SKM-1 (cell line): Measurements from ENCODE around the gene DEAF1.

ENCODE experiments used
- DNase-seq: peaks from one replicate; lab custom pipeline; 2025; ENCODE audit not compliant: unreplicated experiment; lab: John Stamatoyannopoulos, UW

Gene DEAF1

GRCh38 chr11:614623-615503 lies 80.2 kb downstream of the DEAF1 start:
- no peak for DNase-seq

DNA sequence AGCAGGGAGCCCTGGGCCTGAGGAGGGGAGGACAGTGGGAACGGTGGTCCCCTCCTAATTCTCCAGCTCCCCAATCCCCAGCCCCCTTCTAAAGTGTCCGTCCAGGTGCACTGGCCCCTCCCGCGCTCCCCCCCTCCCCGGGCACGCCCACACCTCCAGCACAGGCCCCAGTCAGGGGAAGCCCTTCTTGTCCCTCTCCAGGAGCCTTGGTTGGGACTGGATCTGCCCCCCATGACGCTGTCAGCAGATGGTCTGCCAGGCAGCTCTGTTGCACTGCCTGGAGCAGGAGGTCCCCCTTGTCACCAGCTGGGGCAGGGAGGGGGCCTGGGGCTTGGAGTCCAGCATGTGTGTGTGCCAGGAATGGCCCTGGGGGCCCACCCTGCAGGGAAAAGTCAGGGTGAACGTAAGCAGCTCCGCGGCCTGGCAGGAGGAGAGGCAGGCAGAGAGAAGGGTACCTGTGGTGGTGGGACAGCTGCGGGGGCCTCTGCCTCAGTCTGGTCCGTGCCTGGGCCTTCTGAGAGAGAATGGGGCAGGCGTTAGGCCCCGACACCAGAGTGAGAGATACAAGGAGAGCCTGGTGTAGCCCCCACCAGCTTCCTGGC lies 80.9 kb downstream of the DEAF1 start:
- DNase-seq: no peak

DNA sequence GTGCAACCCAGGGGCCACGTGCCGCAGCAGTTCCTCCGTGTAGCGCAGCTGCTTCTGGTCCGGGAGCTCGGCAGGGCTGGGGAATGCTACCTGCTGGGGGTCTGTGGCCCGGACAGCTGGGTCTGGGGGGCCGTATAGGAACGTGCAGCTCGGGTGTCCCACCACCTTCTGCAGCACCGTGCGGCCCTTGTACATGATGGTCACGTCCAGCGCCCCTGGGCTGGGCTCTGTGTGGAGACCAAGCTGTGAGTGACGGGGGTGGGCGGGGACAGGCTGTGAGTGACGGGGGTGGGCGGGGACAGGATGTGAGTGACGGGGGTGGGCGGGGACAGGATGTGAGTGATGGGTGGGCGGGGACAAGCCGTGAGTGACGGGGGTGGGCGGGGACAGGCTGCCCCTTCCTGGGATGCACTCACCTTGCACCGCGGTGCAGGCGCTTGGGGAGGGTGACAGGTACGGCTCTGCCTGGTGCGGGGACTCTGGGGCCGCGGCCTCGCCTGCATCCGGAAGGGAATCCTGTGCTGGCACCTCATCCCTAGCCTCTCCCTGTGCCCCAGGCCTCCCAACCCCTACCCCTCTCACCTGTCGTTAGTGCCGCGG lies 81.6 kb downstream of the DEAF1 start:
- no peak for DNase-seq

- DNase-seq: no peak
Observed at GRCh38 chr11:612961-613300, 82.1 kb downstream of the DEAF1 start.

DNA sequence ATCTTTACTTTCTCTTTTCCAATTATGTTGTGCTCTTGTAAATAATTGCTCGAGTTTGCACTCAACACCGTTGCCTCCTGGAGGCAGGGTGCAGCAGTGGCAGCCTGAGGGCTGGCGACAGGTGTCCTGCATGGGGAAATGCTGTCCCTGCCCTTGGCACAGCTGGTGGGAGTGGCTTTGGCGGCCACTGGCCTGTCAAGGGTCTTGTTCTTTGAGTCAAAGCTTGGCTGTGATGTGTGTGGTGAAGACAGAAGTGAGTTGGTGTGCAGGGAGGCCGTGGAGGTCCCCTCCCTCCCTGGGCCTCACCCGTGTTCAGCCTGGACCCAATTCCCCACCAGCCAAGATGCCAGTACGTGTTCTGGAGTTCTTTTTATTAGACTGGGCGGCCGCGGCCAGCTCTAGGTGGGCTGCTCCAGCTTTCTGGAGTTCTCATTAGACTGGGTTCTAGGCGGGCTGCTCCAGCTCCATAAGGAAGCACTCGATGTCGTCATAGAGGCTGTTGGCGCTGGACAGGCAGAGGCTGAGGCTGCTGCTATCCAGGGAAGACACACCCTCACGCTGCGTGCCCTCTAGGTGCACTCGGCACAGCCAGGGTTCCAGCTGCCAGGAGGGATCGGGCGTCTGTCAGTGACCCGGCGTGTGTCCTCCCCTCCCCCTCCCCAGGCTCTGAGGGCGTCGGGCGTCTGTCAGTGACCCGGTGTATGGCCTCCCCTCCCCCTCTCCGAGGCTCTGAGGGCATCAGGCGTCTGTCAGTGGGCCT lies 82.6 kb downstream of the DEAF1 start:
- DNase-seq: no peak

DNA sequence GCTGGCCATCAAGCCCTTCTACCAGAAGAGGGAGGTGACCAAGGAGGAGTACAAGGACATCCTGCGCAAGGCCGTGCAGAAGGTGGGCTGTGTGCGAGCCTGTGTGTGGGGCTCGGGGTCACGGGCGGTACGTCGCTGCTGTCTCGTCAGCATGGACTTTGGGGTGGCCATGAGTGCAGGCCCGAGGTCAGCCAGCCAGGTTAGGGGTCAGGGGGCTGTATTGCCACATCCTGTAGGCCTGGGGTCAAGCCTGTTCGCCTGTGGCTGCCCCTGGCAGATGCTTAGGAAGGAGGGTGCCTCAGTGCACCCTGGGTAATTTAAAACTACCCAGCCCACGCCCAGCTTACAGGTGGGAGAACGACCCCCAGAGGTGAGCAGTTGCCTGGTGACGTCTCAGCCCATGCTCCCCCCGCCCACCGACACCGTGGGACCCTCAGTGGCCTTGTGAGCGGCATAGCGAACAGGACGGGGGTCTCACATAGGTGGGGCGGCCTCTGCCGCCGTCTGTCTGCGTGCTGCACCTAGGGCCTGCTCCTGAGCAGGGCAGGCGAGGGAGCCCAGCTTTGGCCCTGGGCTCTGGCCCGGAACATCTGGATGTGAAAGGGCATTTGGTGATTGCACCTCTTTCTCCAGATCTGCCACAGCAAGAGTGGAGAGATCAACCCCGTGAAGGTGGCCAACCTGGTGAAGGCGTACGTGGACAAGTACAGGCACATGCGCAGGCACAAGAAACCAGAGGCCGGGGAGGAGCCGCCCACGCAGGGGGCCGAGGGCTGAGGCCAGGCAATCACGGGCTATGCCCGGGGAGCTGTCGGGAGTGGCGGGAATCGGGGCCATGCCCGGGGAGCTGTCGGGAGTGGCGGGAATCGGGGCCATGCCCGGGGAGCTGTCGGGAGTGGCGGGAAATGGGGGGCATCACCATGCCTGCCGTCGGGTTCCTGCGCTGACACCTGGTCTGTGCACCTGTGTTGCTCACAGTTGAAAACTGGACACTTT lies 83.7 kb downstream of the DEAF1 start:
- no peak for DNase-seq

DNA sequence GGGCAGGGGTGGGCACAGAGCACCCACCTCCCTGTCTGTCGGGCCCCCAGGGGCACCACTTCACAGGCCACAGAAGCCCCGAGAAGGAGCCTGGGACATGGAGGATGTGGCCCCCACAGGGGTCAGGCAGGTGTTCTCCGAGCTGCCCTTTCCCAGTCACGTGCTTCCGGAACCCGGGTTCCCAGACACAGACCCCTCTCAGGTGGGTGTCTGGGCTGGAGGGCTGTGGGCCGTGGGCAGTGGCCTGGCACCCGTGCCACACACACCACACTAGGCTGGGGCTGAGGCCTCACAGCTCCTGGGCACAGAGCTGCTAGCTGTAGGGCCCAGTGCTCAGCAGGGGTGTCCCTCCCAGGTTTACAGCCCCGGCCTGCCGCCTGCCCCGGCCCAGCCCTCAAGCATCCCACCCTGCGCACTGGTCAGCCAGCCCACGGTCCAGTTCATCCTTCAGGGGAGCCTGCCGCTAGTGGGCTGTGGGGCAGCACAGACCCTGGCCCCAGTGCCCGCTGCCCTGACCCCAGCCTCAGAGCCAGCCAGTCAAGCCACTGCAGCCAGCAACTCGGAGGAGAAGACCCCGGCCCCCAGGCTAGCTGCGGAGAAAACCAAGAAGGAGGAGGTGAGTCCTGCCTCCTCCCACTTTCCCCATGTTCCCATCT lies 84.7 kb downstream of the DEAF1 start:
- no peak for DNase-seq

GRCh38 chr11:609341-609811 lies 85.6 kb downstream of the DEAF1 start:
- DNase-seq: no peak

- DNase-seq: no peak
Observed at GRCh38 chr11:608791-609251, 86.2 kb downstream of the DEAF1 start.

- no peak for DNase-seq
Observed at GRCh38 chr11:607971-608659, 86.9 kb downstream of the DEAF1 start.

DNA sequence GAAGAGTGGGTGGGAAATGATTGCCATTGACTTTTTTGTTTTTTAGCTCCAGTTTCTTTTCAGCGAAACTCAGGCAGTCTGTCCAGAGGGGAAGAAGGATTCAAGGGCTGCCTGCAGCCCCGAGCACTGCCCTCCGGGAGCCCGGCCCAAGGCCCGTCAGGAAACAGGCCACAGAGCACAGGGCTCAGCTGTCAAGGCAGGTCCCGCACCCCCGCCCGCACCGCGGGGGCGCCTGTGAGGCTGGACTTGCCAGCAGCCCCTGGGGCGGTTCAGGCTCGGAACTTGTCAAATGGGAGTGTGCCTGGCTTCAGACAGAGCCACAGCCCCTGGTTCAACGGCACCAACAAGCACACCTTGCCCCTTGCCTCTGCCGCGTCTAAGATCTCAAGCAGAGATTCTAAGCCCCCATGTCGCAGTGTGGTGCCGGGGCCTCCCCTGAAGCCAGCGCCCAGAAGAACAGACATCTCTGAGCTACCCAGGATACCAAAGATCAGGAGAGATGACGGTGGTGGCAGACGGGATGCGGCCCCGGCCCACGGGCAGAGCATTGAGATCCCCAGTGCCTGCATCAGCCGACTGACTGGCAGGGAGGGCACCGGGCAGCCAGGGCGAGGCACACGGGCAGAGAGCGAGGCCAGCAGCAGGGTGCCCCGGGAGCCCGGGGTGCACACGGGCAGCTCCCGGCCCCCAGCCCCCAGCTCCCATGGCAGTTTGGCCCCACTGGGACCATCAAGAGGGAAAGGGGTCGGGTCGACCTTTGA lies 87.8 kb downstream of the DEAF1 start:
- DNase-seq: no peak

- DNase-seq: no peak
Observed at GRCh38 chr11:606245-606644, 88.8 kb downstream of the DEAF1 start.

DNA sequence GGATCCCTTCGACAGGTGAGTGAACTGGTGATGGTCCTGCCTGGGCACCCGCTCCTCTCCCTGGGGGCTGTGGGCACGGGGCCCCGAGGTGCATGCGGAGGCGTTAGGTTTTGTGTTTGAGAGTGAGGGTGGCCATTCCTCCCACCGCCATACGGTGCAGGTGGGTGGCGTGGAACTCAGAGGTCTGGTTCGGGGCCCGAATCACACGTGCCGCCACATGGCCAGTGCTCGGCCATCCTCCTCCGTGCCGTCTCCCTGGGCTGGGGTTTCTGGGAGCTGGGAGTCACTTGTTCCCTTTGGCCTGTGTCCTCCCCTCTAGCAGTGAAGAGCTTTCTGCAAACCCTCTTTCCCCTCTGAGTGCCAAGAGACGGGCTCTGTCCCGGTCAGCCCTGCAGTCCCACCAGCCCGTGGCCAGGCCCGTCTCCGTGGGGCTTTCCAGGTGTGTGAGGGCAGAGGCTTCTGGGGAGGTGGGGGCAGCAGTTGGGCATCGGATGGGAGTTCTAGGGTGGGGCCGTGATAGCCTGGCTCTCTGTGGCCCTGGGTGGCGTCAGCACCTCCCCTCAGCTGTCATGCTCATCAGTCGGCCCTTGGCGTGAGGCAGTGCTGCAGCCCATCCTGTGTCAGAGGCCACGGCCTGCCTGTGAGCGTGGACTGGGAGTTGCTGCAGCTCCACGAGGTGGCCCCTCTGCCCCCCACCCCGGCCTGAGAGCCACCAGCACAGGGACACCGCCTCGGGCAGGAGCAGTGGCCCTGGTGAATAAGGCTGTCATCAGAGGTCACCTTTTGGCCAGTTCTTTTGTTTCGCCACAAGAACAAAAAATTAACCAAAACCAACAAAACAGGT lies 89.5 kb downstream of the DEAF1 start:
- no peak for DNase-seq

GRCh38 chr11:603154-603553 lies 91.9 kb downstream of the DEAF1 start:
- DNase-seq: no peak

GRCh38 chr11:601573-602245 lies 93.3 kb downstream of the DEAF1 start:
- DNase-seq: no peak

- no peak for DNase-seq
Observed at GRCh38 chr11:598005-598680, 96.9 kb downstream of the DEAF1 start.
